ENCODE data around the gene HTT.

DNA sequence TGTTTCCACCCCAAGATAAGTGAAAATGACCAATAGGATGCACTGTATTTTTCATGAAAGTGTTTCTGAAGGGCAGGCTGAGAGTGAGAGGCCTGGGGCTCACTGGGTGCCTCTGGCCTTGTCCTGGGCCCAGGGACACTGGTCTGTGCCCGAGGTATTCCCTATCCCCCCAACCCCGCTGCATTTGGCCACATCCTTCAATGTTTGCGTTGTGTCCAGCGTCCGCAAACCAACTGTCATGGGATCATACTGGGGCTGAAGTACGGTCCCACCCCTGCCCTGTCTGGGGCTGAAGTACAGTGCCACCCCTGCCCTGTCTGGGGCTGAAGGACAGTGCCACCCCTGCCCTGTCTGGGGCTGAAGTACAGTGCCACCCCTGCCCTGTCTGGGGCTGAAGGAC, 152.5 kb downstream of the HTT start:
- TF ChIP-seq CBX8 (IDR thresholded peaks at IDR 0.05; ENCODE audit: borderline replicate concordance, low read depth, low read length) (no peak), EZH2 (IDR thresholded peaks at IDR 0.05; ENCODE audit: low read depth, low read length, severe bottlenecking) (no peak), POU5F1 (IDR thresholded peaks at IDR 0.05; ENCODE audit: low read depth, low read length) (no peak), TAF1 (IDR thresholded peaks at IDR 0.05; ENCODE audit: low read depth, low read length) (no peak), SRF (IDR thresholded peaks at IDR 0.05; ENCODE audit: low read depth, low read length) (no peak), RAD21 (IDR thresholded peaks at IDR 0.05 in 1 of 2, conservative IDR thresholded peaks at IDR 0.05 in 1 of 2; ENCODE audit: low read depth in 2 of 2, low read length in 2 of 2) (no peak), BRCA1 (IDR thresholded peaks at IDR 0.05; ENCODE audit: low read depth, low read length) (no peak), SP1 (IDR thresholded peaks at IDR 0.05; ENCODE audit: low read depth, low read length) (no peak), SIN3A (conservative IDR thresholded peaks at IDR 0.05 in 1 of 2, IDR thresholded peaks at IDR 0.05 in 1 of 2; ENCODE audit: low read depth in 1 of 2, low read length in 2 of 2) (no peak), JUN (IDR thresholded peaks at IDR 0.05; ENCODE audit: low read depth, low read length) (no peak), TEAD4 (IDR thresholded peaks at IDR 0.05; ENCODE audit: low read depth, low read length) (no peak)
- TF ChIP-seq, protein P1, sequence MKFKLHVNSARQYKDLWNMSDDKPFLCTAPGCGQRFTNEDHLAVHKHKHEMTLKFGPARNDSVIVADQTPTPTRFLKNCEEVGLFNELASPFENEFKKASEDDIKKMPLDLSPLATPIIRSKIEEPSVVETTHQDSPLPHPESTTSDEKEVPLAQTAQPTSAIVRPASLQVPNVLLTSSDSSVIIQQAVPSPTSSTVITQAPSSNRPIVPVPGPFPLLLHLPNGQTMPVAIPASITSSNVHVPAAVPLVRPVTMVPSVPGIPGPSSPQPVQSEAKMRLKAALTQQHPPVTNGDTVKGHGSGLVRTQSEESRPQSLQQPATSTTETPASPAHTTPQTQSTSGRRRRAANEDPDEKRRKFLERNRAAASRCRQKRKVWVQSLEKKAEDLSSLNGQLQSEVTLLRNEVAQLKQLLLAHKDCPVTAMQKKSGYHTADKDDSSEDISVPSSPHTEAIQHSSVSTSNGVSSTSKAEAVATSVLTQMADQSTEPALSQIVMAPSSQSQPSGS (IDR thresholded peaks at IDR 0.05; ENCODE audit: low read length) = no peak
- TF ChIP-seq, protein P2, sequence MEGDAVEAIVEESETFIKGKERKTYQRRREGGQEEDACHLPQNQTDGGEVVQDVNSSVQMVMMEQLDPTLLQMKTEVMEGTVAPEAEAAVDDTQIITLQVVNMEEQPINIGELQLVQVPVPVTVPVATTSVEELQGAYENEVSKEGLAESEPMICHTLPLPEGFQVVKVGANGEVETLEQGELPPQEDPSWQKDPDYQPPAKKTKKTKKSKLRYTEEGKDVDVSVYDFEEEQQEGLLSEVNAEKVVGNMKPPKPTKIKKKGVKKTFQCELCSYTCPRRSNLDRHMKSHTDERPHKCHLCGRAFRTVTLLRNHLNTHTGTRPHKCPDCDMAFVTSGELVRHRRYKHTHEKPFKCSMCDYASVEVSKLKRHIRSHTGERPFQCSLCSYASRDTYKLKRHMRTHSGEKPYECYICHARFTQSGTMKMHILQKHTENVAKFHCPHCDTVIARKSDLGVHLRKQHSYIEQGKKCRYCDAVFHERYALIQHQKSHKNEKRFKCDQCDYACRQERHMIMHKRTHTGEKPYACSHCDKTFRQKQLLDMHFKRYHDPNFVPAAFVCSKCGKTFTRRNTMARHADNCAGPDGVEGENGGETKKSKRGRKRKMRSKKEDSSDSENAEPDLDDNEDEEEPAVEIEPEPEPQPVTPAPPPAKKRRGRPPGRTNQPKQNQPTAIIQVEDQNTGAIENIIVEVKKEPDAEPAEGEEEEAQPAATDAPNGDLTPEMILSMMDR (IDR thresholded peaks at IDR 0.05; ENCODE audit: control extremely low read depth in 1 of 3, insufficient read depth in 1 of 3, low read depth in 1 of 3, low read length in 3 of 3) = no peak
- TF ChIP-seq, protein P3, sequence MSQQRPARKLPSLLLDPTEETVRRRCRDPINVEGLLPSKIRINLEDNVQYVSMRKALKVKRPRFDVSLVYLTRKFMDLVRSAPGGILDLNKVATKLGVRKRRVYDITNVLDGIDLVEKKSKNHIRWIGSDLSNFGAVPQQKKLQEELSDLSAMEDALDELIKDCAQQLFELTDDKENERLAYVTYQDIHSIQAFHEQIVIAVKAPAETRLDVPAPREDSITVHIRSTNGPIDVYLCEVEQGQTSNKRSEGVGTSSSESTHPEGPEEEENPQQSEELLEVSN (IDR thresholded peaks at IDR 0.05) = no peak
